ENCODE measurements around the gene CD200R1L. TPM values are rescaled to one million over a fixed set of nuclear protein-coding genes. Genes with fewer than 3 reads are reported as not detected.

CD200R1L gene
- total and polyA plus RNA-seq, 2 of the 13 experiments (the other 11 are each of a cell fraction or from before 2014, with no cell fraction given), result not detected

DNA sequence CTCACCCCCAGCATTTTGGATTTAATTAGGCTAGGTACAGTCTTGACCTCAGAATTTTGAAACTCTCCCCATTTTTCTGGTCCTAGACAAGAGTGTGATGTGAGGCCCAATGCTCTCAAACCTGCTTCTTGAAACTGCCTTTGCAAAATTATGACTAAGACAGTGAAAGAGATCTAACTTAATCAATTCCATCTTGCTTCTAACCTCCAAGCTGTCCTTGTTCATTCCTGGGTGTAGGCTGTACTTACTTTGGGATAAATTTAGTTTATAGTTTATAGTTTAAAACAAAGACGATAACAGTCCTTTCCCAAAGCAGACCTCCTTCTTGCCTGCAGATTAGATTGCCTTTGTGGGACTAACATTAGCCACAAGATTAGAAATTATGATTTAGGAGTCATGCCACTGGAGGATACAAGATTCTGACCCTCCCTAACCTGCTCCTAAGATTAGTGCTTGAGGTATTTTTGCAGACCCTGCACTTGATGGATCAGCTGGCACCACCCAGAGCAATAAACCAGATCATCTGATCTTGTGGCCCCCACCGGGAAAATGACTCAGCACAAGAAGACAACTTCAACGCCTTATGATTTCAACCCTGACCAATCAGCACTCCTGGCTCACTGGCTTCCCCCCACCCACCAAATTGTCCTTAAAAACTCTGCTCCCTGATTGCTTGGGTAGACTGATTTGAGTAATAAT, 59.6 kb downstream of the CD200R1L start (continued):
- no peak for TF ChIP-seq GRHL1 (CRISPR knock-in tag; conservative IDR thresholded peaks at IDR 0.05)
- TF ChIP-seq ZSCAN29 (CRISPR knock-in tag; conservative IDR thresholded peaks at IDR 0.05), result no peak
- TF ChIP-seq, protein P1, sequence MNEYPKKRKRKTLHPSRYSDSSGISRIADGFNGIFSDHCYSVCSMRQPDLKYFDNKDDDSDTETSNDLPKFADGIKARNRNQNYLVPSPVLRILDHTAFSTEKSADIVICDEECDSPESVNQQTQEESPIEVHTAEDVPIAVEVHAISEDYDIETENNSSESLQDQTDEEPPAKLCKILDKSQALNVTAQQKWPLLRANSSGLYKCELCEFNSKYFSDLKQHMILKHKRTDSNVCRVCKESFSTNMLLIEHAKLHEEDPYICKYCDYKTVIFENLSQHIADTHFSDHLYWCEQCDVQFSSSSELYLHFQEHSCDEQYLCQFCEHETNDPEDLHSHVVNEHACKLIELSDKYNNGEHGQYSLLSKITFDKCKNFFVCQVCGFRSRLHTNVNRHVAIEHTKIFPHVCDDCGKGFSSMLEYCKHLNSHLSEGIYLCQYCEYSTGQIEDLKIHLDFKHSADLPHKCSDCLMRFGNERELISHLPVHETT (CRISPR knock-in tag; conservative IDR thresholded peaks at IDR 0.05), result no peak
- no peak for TF ChIP-seq SATB2 (CRISPR knock-in tag; IDR thresholded peaks at IDR 0.05)
- TF ChIP-seq, protein P2, sequence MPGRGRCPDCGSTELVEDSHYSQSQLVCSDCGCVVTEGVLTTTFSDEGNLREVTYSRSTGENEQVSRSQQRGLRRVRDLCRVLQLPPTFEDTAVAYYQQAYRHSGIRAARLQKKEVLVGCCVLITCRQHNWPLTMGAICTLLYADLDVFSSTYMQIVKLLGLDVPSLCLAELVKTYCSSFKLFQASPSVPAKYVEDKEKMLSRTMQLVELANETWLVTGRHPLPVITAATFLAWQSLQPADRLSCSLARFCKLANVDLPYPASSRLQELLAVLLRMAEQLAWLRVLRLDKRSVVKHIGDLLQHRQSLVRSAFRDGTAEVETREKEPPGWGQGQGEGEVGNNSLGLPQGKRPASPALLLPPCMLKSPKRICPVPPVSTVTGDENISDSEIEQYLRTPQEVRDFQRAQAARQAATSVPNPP (CRISPR knock-in tag; IDR thresholded peaks at IDR 0.05), result no peak
- no peak for TF ChIP-seq NCOA2 (CRISPR knock-in tag; IDR thresholded peaks at IDR 0.05)
- no peak for TF ChIP-seq XBP1 (CRISPR knock-in tag; IDR thresholded peaks at IDR 0.05)
- TF ChIP-seq KLF13 (CRISPR knock-in tag; IDR thresholded peaks at IDR 0.05), result no peak
- TF ChIP-seq DPF2 (CRISPR knock-in tag; IDR thresholded peaks at IDR 0.05; ENCODE audit: borderline replicate concordance, low read depth), result no peak
